NCI-H2196 (cell line): Measurements from ENCODE around the gene MYBL2.
"Not testable (repeated sequence)": the region's sequence is repeated elsewhere in the genome, so short reads cannot be mapped to it uniquely, and the experiment has no call there.

Experiments used
- DNase-seq: peaks from one replicate; lab custom pipeline; 2025; ENCODE audit not compliant: unreplicated experiment; lab: John Stamatoyannopoulos, UW

Gene MYBL2

DNA sequence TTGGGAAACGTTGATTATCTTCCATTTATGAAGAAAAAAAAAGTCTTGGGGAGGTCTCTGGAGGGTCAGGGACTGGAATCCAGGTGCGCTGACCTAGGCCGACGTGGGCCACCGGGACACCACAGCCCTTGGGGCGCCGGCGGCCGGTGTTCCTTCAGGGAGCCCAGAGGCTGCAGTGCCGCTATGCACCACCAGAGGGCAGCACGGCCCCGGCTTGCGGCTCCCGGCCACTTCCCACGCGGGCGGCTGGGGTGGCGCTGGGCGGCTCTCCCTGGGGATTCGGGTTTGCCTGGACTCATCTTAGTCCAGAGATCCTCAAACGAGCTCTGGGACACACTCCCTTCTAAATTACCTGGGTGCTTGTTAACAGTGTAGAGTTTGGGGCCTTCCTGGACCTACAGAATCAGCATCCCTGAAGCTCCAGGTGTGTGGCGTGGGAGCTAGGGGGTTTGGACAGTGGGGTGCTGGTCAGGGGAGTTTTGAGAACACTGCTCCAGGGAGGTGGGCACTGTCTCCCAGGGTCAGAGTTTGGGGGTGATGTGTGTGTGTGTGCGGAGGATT, 82.9 kb downstream of the MYBL2 start:
- DNase-seq, result peak; percentile 85

- DNase-seq, result no peak
Observed at GRCh38 chr20:43750774-43751166, 83.9 kb downstream of the MYBL2 start.

- peak; percentile 51 for DNase-seq
Observed at GRCh38 chr20:43751167-43752050, 84.5 kb downstream of the MYBL2 start.

DNA sequence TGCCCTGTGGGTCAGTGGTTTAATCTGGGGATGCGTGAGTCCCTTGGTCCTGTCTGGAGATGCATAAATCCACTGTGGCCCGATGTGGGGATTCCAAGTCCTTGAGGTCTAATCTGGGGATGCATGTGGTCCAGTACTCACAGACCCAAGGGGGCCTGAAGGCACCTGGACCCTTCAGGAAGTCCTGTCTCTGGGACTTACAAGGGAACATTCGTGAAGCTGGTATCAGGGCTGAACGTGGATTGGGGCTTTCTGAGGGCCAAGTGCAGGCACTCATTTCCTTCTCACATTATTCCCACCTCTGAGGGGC, 85.1 kb downstream of the MYBL2 start:
- DNase-seq, result no peak

- DNase-seq, result no peak
Observed at GRCh38 chr20:43752561-43753301, 85.8 kb downstream of the MYBL2 start.

- no peak for DNase-seq
Observed at GRCh38 chr20:43755390-43755789, 88.5 kb downstream of the MYBL2 start.

GRCh38 chr20:43755851-43756250, 88.9 kb downstream of the MYBL2 start:
- DNase-seq, result no peak

DNA sequence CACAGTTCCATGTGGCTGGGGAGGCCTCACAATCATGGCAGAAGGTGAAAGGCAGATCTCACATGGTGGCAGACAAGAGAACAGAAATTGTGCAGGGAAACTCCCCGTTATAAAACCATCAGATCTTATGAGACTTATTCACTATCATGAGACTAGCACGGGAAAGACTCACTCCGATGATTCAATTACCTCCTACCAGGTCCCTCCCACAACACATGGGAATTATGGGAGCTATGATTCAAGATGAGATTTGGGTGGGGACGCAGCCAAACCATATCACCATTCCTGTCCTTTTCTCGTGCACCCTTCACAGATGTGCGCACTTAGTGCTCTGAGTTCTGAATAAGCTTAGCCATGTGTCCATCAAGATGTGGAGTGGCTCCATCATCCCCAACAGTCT, 91.0 kb downstream of the MYBL2 start:
- not testable (repeated sequence) for DNase-seq

DNA sequence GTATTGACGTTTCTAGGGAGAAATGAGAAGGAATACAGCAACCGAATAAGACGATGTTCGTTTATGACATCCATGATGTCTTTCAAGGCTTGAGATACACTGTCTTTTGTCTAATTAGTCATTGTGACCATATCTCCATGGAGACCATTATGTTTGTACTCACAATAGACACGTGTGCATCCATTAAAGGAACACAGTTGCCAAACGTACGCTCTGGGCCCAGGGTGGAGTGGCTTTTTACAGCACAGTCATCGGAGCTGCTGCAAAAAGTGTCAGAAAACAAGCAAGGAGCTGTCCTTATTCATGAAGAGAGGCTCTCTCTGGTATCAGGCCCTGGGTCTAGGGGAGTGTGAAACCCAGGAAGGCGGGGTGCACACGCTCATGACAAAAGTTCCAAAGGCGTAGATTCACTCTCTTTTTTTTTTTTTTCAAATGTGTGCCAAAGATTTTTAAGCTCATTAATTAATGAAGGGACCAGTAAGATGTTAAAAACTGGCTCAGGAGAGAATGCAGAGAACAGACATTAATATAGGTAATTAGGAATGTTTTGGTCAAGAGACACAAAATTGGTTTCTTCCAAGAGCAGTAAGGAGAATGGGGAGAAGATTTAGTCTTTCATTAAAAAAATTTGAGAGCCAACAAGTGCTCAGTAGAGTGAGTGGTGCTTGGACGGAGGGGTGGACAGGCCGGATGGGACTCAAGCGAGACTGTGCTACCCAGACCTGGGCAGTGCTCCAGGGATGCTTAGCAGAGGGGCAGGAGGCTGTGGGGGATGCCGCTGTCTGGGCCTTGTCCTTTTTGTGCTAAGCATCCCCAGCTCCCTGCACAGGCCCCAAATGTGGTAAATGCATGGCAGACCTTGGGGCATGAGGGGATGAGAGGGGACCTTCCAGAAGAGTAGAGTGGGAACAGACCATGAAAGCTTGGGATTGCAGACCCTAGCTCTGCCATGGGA, 94.7 kb downstream of the MYBL2 start:
- peak; percentile 20 for DNase-seq

DNA sequence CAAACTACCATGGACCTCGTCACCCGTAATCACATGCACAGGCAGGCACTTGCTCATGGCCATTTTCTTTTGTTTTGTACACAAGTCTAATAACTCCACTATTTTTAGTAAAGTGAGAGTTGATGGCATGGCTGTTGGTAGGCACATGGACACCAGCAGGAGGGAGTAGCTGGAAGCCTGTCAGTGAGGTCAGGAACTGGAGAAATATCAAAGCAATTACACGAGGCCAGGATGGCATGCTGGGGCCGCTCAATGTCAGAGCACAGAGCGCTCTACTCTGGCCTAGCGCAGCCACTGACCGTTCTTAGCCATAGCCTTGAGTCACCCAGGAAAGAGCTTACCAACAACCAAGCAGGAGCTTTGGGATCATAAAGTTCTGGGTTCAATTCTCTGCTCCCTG, 96.0 kb downstream of the MYBL2 start:
- DNase-seq, result no peak

- DNase-seq, result no peak
Observed at GRCh38 chr20:43765916-43766315, 99.0 kb downstream of the MYBL2 start.
